K562 (cell line): Measurements from ENCODE around the gene DNAJC8. TPM values are rescaled to one million over a fixed set of nuclear protein-coding genes. Genes with fewer than 3 reads are reported as not detected.
A peak's percentile ranks its signal among the peaks of the same experiment; 100 is the strongest.

Source experiments
- E2F8 ChIP-seq: fragments of 450-650 bp; IDR thresholded peaks from 2 replicates; pipeline ENCODE4 v1.7.1; 2018; ENCODE audit warnings: mild to moderate bottlenecking, low read depth; ENCODE audit not compliant: partially characterized antibody
- ESRRA ChIP-seq: fragments of 450-650 bp; IDR thresholded peaks from 2 replicates; pipeline ENCODE4 v1.6.1; 2014; ENCODE audit warnings: low read depth, mild to moderate bottlenecking, moderate library complexity, borderline replicate concordance
- FUS ChIP-seq: fragments of 200-400 bp; formaldehyde crosslinking; optimal IDR thresholded peaks from 2 replicates; pipeline ENCODE3; 2017; ENCODE audit warnings: low read depth, low read length
- HMBOX1 ChIP-seq: sonication (generic); IDR thresholded peaks from 2 replicates; pipeline ENCODE4 v1.6.1; 2016
- HNRNPUL1 ChIP-seq: fragments of 200-400 bp; formaldehyde crosslinking; IDR thresholded peaks from 2 replicates; pipeline ENCODE4 v1.6.1; 2017; ENCODE audit warnings: low read length
- MGA ChIP-seq: fragments of 450-650 bp; IDR thresholded peaks from 2 replicates; pipeline ENCODE4 v1.6.1; 2016; ENCODE audit warnings: mild to moderate bottlenecking, moderate library complexity
- NR1H2 ChIP-seq: sonication (generic); formaldehyde crosslinking; IDR thresholded peaks from 2 replicates; pipeline ENCODE4 v1.4.0; 2020; ENCODE audit warnings: mild to moderate bottlenecking, missing genetic modification reagents
- SPI1 ChIP-seq: IDR thresholded peaks from 2 replicates; pipeline ENCODE4 v1.6.1; 2011; ENCODE audit warnings: low read depth, low read length, control low read depth, borderline replicate concordance
- ZNF263 ChIP-seq: sonication (generic); formaldehyde crosslinking; IDR thresholded peaks from 2 replicates; pipeline ENCODE4 v1.8.0; 2022; ENCODE audit warnings: mild to moderate bottlenecking, missing genetic modification reagents, borderline replicate concordance
- ZNF551 ChIP-seq: fragments of 250-450 bp; sonication (Bioruptor Pico); IDR thresholded peaks from 2 replicates; pipeline ENCODE4 v1.5.0; 2021; ENCODE audit warnings: mild to moderate bottlenecking, moderate library complexity
- ZNF584 ChIP-seq: fragments of 200-800 bp; sonication (Bioruptor generic); IDR thresholded peaks from 2 replicates; pipeline ENCODE4 v1.6.1; 2016; ENCODE audit warnings: low read depth, mild to moderate bottlenecking, missing genetic modification characterization, missing compliant biosample characterization
- polyA plus RNA-seq, 8 experiments: library from polyadenylated mRNA; depleted of rRNA in 4 of 8; stranded (reverse) in 5 of 8; unstranded in 3 of 8; fragments of >200 nt; fragmentation: Nextera tagmentation in 2 of 8; fragmentation: Illumina TruSeq in 1 of 8; extraction: Ambion mirVana in 2 of 8; extraction: Trizol in 1 of 8; gene quantifications; 2 replicates each; pipeline versions ENCODE4 v1.2.1 to v1.2.3, GENCODE V29; 2011 to 2014; ENCODE audit warnings: inconsistent platforms in 1 of 8, missing spikeins in 1 of 8
- total RNA-seq, 7 experiments: library from RNA; depleted of rRNA in 6 of 7; stranded (reverse); fragments of >200 nt in 6 of 7; fragmentation: Illumina TruSeq in 2 of 7; extraction: Trizol in 2 of 7; gene quantifications; 2 replicates each; pipeline versions ENCODE4 v1.2.1 to v1.2.3, GENCODE V29; 2011 to 2021; ENCODE audit warnings: low replicate concordance in 1 of 7

DNAJC8 gene
- total and polyA plus RNA-seq, 9 of the 15 experiments (the other 6 are each of a cell fraction or from before 2014, with no cell fraction given) = 143 to 508 (median 209) TPM

- no peak for TF ChIP-seq MGA
- peak; percentile 24 for TF ChIP-seq E2F8
- no peak for TF ChIP-seq ZNF263 (CRISPR knock-in tag)
- no peak for TF ChIP-seq FUS
- TF ChIP-seq NR1H2 = peak; percentile 76; the same call in 1 of the 2 replicates
- no peak for TF ChIP-seq ZNF551 (CRISPR knock-in tag)
- TF ChIP-seq ESRRA = 0 out of 2 replicates have a peak, but pooled peaks have one; percentile 14
- TF ChIP-seq SPI1 = no peak
- peak; percentile 96 for TF ChIP-seq HMBOX1
- TF ChIP-seq ZNF584 = no peak
- no peak for TF ChIP-seq HNRNPUL1
Observed at GRCh38 chr1:28248273-28249012, 15.6 kb upstream of the DNAJC8 start (continued).
